H1 (cell line): Measurements from ENCODE around the gene PLXDC2. TPM values are rescaled to one million over a fixed set of nuclear protein-coding genes. Genes with fewer than 3 reads are reported as not detected.
A peak's percentile ranks its signal among the peaks of the same experiment; 100 is the strongest.

Source experiments
- CTCF ChIA-PET: fragments of 300-600 bp; sonication (Branson Sonifier 250); formaldehyde crosslinking; loops from one replicate; lab custom pipeline; 2021; ENCODE audit not compliant: partially characterized antibody; lab: Charles Lee
- POLR2A ChIA-PET: fragments of 300-600 bp; sonication (Branson Sonifier 250); formaldehyde crosslinking; loops from one replicate; lab custom pipeline; 2021; ENCODE audit warnings: inconsistent platforms; ENCODE audit not compliant: partially characterized antibody; lab: Charles Lee
- DNase-seq, 2 experiments: peaks; one replicate each; pipeline versions ENCODE4 v3.0.0 to v3.0.0-alpha.2; 2010 to 2022; ENCODE audit warnings: low spot score in 2 of 2, low read depth in 1 of 2, mixed read lengths in 1 of 2
- FAIRE-seq: peaks from 2 replicates; lab custom pipeline; 2011; peaks lifted over from hg19 to GRCh38; lab: Jason Lieb, UNC
- H2AFZ ChIP-seq: 2 replicates; pipeline ENCODE4 v1.8.1; 2012; ENCODE audit warnings: low read length, inconsistent platforms
- H2AK5ac ChIP-seq: 2 replicates; pipeline ENCODE4 v1.6.1; 2013; ENCODE audit warnings: low read depth, low read length
- H2BK120ac ChIP-seq: replicated peaks from 2 replicates; pipeline ENCODE3; 2013; ENCODE audit warnings: low read depth, low read length, inconsistent platforms
- H2BK12ac ChIP-seq: 2 replicates; pipeline ENCODE4 v1.6.1; 2013; ENCODE audit warnings: low read depth, low read length
- H2BK15ac ChIP-seq: 2 replicates; pipeline ENCODE4 v1.6.1; 2013; ENCODE audit warnings: low read length
- H2BK20ac ChIP-seq: 2 replicates; pipeline ENCODE4 v1.6.1; 2013; ENCODE audit warnings: low read length
- H2BK5ac ChIP-seq: 2 replicates; pipeline ENCODE4 v1.6.1; 2013; ENCODE audit warnings: low read depth, low read length
- H3K14ac ChIP-seq: 2 replicates; pipeline ENCODE4 v1.6.1; 2013; ENCODE audit warnings: inconsistent platforms; ENCODE audit not compliant: insufficient read length
- H3K18ac ChIP-seq: 2 replicates; pipeline ENCODE4 v1.6.1; 2013; ENCODE audit warnings: low read length; ENCODE audit errors: extremely low read depth
- H3K23ac ChIP-seq: 2 replicates; pipeline ENCODE4 v1.6.1; 2013; ENCODE audit warnings: inconsistent platforms; ENCODE audit not compliant: insufficient read length
- H3K23me2 ChIP-seq: 2 replicates; pipeline ENCODE4 v1.6.1; 2013; ENCODE audit warnings: low read depth, low read length
- H3K27ac ChIP-seq: 2 replicates; pipeline ENCODE4 v1.6.1; 2011; ENCODE audit warnings: low read depth, low read length, inconsistent platforms
- H3K27me3 ChIP-seq, 4 experiments: replicated peaks in 1 of 4; 1 replicate in 1 of 4; 2 replicates in 3 of 4; pipeline versions ENCODE4 v1.6.1 to v1.8.1; 2011 to 2013; ENCODE audit warnings: low read length in 3 of 4, mild to moderate bottlenecking in 3 of 4, inconsistent platforms in 2 of 4, mixed read lengths in 2 of 4, moderate library complexity in 1 of 4; ENCODE audit not compliant: control insufficient read depth in 3 of 4, insufficient read depth in 3 of 4; ENCODE audit errors: extremely low read depth in 1 of 4
- H3K36me3 ChIP-seq, 4 experiments: 2 replicates each; pipeline versions ENCODE4 v1.6.1 to v1.8.1; 2011 to 2013; ENCODE audit warnings: mild to moderate bottlenecking in 4 of 4, low read length in 3 of 4, moderate library complexity in 2 of 4, control low read depth in 1 of 4, inconsistent platforms in 1 of 4; ENCODE audit not compliant: insufficient read depth in 4 of 4, control insufficient read depth in 2 of 4
- H3K4ac ChIP-seq: replicated peaks from 2 replicates; pipeline ENCODE3; 2013; ENCODE audit warnings: low read length, low read depth, mixed read lengths, inconsistent platforms; ENCODE audit not compliant: insufficient read length
- H3K4me1 ChIP-seq, 4 experiments: replicated peaks in 1 of 4; 1 replicate in 1 of 4; 2 replicates in 3 of 4; pipeline versions ENCODE4 v1.6.1 to v1.8.1; 2011 to 2013; ENCODE audit warnings: low read length in 3 of 4, inconsistent platforms in 2 of 4, mixed read lengths in 1 of 4; ENCODE audit not compliant: insufficient read depth in 4 of 4, control insufficient read depth in 3 of 4
- H3K4me2 ChIP-seq, 2 experiments: 2 replicates each; pipeline versions ENCODE4 v1.6.1 to v1.8.1; 2011 to 2013; ENCODE audit warnings: low read depth in 2 of 2, low read length in 2 of 2, control low read depth in 1 of 2, inconsistent platforms in 1 of 2, mild to moderate bottlenecking in 1 of 2; ENCODE audit not compliant: insufficient read depth in 1 of 2
- H3K4me3 ChIP-seq, 4 experiments: fragments of 200-600, 300-600 bp in 1 of 4; sonication (generic), shearing (Covaris generic), sonication (Bioruptor Twin) in 1 of 4; 2 replicates each; pipeline versions ENCODE4 v1.5.1 to v1.8.1; 2011 to 2016; ENCODE audit warnings: low read length in 4 of 4, low read depth in 3 of 4, control low read depth in 2 of 4, inconsistent platforms in 2 of 4, mild to moderate bottlenecking in 2 of 4, mixed read lengths in 1 of 4, moderate library complexity in 1 of 4; ENCODE audit not compliant: insufficient read depth in 2 of 4; ENCODE audit errors: extremely low read depth in 1 of 4
- H3K56ac ChIP-seq: replicated peaks from 2 replicates; pipeline ENCODE3; 2013; ENCODE audit warnings: low read depth, mild to moderate bottlenecking, mixed read lengths, low read length, inconsistent platforms; ENCODE audit not compliant: insufficient read length
- H3K79me1 ChIP-seq: 2 replicates; pipeline ENCODE4 v1.6.1; 2013; ENCODE audit warnings: low read depth, low read length, control low read depth
- H3K79me2 ChIP-seq, 2 experiments: 2 replicates each; pipeline versions ENCODE4 v1.6.1 to v1.8.1; 2012 to 2013; ENCODE audit warnings: low read length in 2 of 2, mild to moderate bottlenecking in 2 of 2, inconsistent platforms in 1 of 2; ENCODE audit not compliant: insufficient read depth in 2 of 2, control insufficient read depth in 1 of 2
- H3K9ac ChIP-seq, 4 experiments: replicated peaks in 1 of 4; 1 replicate in 1 of 4; 2 replicates in 3 of 4; pipeline versions ENCODE4 v1.6.1 to v1.8.1; 2011 to 2013; ENCODE audit warnings: low read depth in 3 of 4, low read length in 3 of 4, control low read depth in 2 of 4, mild to moderate bottlenecking in 2 of 4, moderate library complexity in 2 of 4, inconsistent platforms in 1 of 4; ENCODE audit errors: extremely low read depth in 1 of 4
- H3K9me3 ChIP-seq, 2 experiments: 2 replicates each; pipeline versions ENCODE4 v1.6.1 to v1.8.1; 2012 to 2013; ENCODE audit warnings: mild to moderate bottlenecking in 2 of 2, moderate library complexity in 2 of 2, control low read depth in 1 of 2, inconsistent platforms in 1 of 2, low read depth in 1 of 2, low read length in 1 of 2, mixed read lengths in 1 of 2; ENCODE audit not compliant: insufficient read depth in 2 of 2
- H4K20me1 ChIP-seq, 2 experiments: replicated peaks in 1 of 2; 2 replicates each; pipeline versions ENCODE3 to v1.8.1; 2011 to 2013; ENCODE audit warnings: inconsistent platforms in 2 of 2, low read length in 2 of 2, mild to moderate bottlenecking in 1 of 2; ENCODE audit not compliant: insufficient read depth in 2 of 2, control insufficient read depth in 1 of 2
- H4K5ac ChIP-seq: 2 replicates; pipeline ENCODE4 v1.6.1; 2013; ENCODE audit warnings: low read length, low read depth, mixed read lengths, inconsistent platforms; ENCODE audit not compliant: insufficient read length
- H4K8ac ChIP-seq: 2 replicates; pipeline ENCODE4 v1.8.0; 2013; ENCODE audit warnings: mild to moderate bottlenecking, moderate library complexity, low read length, inconsistent platforms; ENCODE audit not compliant: insufficient read depth; ENCODE audit errors: extremely low read depth
- H4K91ac ChIP-seq: replicated peaks from 2 replicates; pipeline ENCODE3; 2013; ENCODE audit warnings: low read length, mixed read lengths, inconsistent platforms; ENCODE audit not compliant: insufficient read length
- BACH1 ChIP-seq: IDR thresholded peaks from 2 replicates; pipeline ENCODE4 v1.6.1; 2012; ENCODE audit warnings: low read length, improper control_type of control experiment
- SP2 ChIP-seq: IDR thresholded peaks from 2 replicates; pipeline ENCODE4 v1.6.1; 2012; ENCODE audit warnings: mild to moderate bottlenecking, low read length, inconsistent platforms
- WGBS, 2 experiments: shearing (Covaris generic) in 1 of 2; methylation state at CpG; one replicate each; pipeline versions ENCODE4 v1.1.6 to v1.1.7; 2013 to 2015; ENCODE audit warnings: low lambda C conversion rate in 2 of 2, mixed read lengths in 2 of 2, inconsistent platforms in 1 of 2, low coverage in 1 of 2, missing lambda C conversion rate in 1 of 2; ENCODE audit not compliant: insufficient replicate concordance in 2 of 2, insufficient coverage in 1 of 2, insufficient read length in 1 of 2; ENCODE audit errors: extremely low coverage in 1 of 2, missing lambda C conversion rate in 1 of 2; 5-methylcytosine and 5-hydroxymethylcytosine counted together
- polyA plus RNA-seq, 7 experiments: library from polyadenylated mRNA; depleted of rRNA in 3 of 7; stranded (reverse) in 5 of 7; unstranded in 2 of 7; fragments of >200 nt in 5 of 7; fragments of 200-250 nt in 2 of 7; gene quantifications; 1 replicate in 5 of 7; 2 replicates in 1 of 7; 4 replicates in 1 of 7; pipeline versions ENCODE4 v1.2.1 to v1.2.3, GENCODE V29; 2011 to 2013; ENCODE audit warnings: missing spikeins in 2 of 7, mixed read lengths in 2 of 7
- total RNA-seq: library from RNA; stranded (reverse); fragmentation: NEBNext Ultra II Directional; extraction: Animal tissue kit (Norgen Biotek cat#: 25700); gene quantifications from 2 replicates; pipeline ENCODE4 v1.2.1, GENCODE V29; 2021

Gene PLXDC2
- total and polyA plus RNA-seq, 2 of the 8 experiments (the other 6 are each of a cell fraction or from before 2014, with no cell fraction given), result 23.0 to 40.5 TPM

DNA sequence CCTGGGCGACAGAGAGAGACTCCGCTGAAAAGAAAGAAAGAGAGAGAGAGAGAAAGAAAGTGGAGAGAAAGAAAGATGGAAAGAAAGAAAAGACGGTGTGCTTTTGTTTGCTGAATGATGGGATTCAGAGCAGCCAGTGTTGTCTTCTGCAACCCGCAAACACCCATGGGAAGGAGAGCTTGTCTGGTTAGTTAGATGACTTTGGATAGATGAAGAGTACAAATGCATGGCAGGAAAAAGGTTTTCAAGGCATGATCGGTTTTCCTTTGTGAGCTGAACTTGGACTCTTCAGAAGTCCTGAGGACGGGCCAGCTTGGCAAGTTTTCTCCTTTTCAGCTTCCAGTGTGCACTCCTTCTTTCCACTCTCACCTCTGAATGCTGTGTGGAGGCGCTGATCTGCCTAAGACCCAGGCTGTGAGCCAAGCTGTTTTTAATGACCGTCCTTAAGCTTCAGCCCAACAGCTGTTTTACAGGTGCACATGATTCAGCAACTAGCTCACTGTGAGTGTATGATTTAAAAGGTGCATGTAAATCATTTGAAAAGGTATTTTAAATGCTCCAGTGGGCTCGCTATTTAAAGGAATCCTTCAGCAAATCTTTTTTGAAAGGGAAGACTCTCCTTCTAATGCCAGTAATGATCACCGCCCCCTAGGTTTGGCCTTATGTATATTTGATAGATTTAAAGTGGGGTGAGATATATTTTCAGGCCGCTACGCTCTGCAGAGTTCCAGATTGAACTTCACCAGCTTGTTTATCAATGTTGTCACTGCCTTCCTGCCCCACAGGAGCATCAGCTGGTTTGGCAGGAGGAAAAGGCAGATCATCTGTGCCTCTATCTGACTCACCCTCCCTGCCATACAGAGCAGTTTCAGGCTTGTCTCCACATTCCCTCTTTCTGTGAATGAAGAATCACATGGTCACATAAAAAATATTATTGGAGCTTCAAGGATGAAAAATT lies 115.0 kb downstream of the PLXDC2 start:
- Histone ChIP-seq H3K4ac (no peak overlapping the region), H2AFZ (no peak overlapping the region), H3K79me1 (no peaks in the 10 kb centered on the region; the same call in 1 of the 2 replicates), H2BK15ac (no peak overlapping the region), H4K91ac (no peak overlapping the region), H2BK120ac (no peak overlapping the region), H3K79me2 (peaks cover 0 to 47% of the 10 kb centered on the region in 2 experiments; a peak in 2 of 4 replicates), H3K27ac (no peak overlapping the region), H3K56ac (no peak overlapping the region), H2BK20ac (no peak overlapping the region), H3K14ac (no peak overlapping the region), H2BK12ac (no peak overlapping the region; the same call in 1 of the 2 replicates), H3K4me1 (peaks cover 0 to 3% (median 0%) of the 10 kb centered on the region in 4 experiments; a peak in 1 of 7 replicates), H3K27me3 (no peaks in the 10 kb centered on the region), H3K9me3 (no peaks in the 10 kb centered on the region), H3K18ac (no peak overlapping the region), H3K4me3 (no peak overlapping the region), H2AK5ac (no peak overlapping the region), H3K36me3 (no peaks in the 10 kb centered on the region), H3K23me2 (no peaks in the 10 kb centered on the region), H3K9ac (no peak overlapping the region), H4K5ac (no peak overlapping the region), H3K23ac (no peak overlapping the region), H3K4me2 (no peak overlapping the region), H4K8ac (no peak overlapping the region), H4K20me1 (peaks cover 0 to 3% of the 10 kb centered on the region in 2 experiments), H2BK5ac (no peak overlapping the region)
- no peak for DNase-seq
- ChIA-PET POLR2A (interaction anchor here (1.2 kb wide), 1 partner anchor 13 kb away, joined by 4 read pairs; no protein-coding TSS in a partner anchor), CTCF (interaction anchor here (0.6 to 2.1 kb wide), 5 partner anchors 9 to 1026 kb away, joined by 3 to 8 read pairs (median 4); no protein-coding TSS in a partner anchor)
- FAIRE-seq, result no peak
- TF ChIP-seq SP2 (no peak), BACH1 (0 out of 2 replicates have a peak, but pooled peaks have one; percentile 17)
- WGBS, 2 experiments, result 75% methylated on average over 12 of the region's 12 CpGs; no CpG with 5 or more reads in 1 of the 2 experiments
